Esophagus muscularis mucosa (tissue), 4 donors: ENCODE results near the gene TAF3. TPM values are rescaled to one million over a fixed set of nuclear protein-coding genes. Genes with fewer than 3 reads are reported as not detected.

Experiments
- DNase-seq: peaks from one replicate; pipeline ENCODE4 v3.0.0-alpha.2; 2017; ENCODE audit errors: extremely low spot score
- H3K27ac ChIP-seq, 4 donors: fragments of 200-600 bp; sonication (generic); replicated peaks in 1 of 4; 1 replicate in 3 of 4; 2 replicates in 1 of 4; pipeline ENCODE4 v1.5.1; 2016 to 2019; ENCODE audit warnings: mild to moderate bottlenecking in 1 of 4
- H3K27me3 ChIP-seq, 4 donors: fragments of 200-600 bp; sonication (generic); one replicate each; pipeline versions ENCODE4 v1.5.1 to v1.6.0; 2016 to 2019
- H3K36me3 ChIP-seq, 4 donors: fragments of 200-600 bp; sonication (generic); one replicate each; pipeline ENCODE4 v1.5.1; 2016 to 2019
- H3K4me1 ChIP-seq, 4 donors: fragments of 200-600 bp; sonication (generic); one replicate each; pipeline ENCODE4 v1.5.1; 2016 to 2019
- H3K4me3 ChIP-seq, 4 donors: fragments of 200-600 bp; sonication (generic); 1 replicate in 2 of 4; 2 replicates in 2 of 4; pipeline ENCODE4 v1.5.1; 2016 to 2019; ENCODE audit warnings: mild to moderate bottlenecking in 4 of 4, moderate library complexity in 1 of 4
- H3K9me3 ChIP-seq, 4 donors: fragments of 200-600 bp; sonication (generic); 1 replicate in 3 of 4; 2 replicates in 1 of 4; pipeline ENCODE4 v1.5.1; 2016 to 2019
- EP300 ChIP-seq: sonication (generic); formaldehyde crosslinking; IDR thresholded peaks from one replicate; pipeline ENCODE4 v1.6.1; 2017; ENCODE audit warnings: antibody characterized with exemption
- POLR2A ChIP-seq: fragments of 450-650 bp; IDR thresholded peaks from one replicate; pipeline ENCODE4 v1.6.1; 2017; ENCODE audit warnings: antibody characterized with exemption, moderate library complexity, mild to moderate bottlenecking, low read depth
- POLR2AphosphoS5 ChIP-seq, 2 donors: sonication (generic); formaldehyde crosslinking; IDR thresholded peaks; one replicate each; pipeline ENCODE4 v1.6.1; 2017; ENCODE audit warnings: antibody characterized with exemption in 2 of 2
- WGBS: methylation state at CpG from one replicate; pipeline ENCODE4 v1.1.5; 2018; 5-methylcytosine and 5-hydroxymethylcytosine counted together
- intact Hi-C: fragments of 100-400 bp; cut with DNase I; formaldehyde crosslinking; loops from one replicate; pipeline ENCODE4 v1.15.1; 2023
- total RNA-seq, 4 donors: library from RNA; depleted of rRNA; stranded (reverse); fragments of >200 nt; gene quantifications; one replicate each; pipeline versions ENCODE4 v1.1.0 to v1.2.1, GENCODE V29; 2016
- TF ChIP-seq, protein P1 (sequence below), 3 experiments: fragments of 200-600 bp in 2 of 3; fragments of 450-650 bp in 1 of 3; sonication (generic) in 2 of 3; IDR thresholded peaks; one replicate each; pipeline ENCODE4 v1.5.1; 2017 to 2019; ENCODE audit warnings: antibody characterized with exemption in 3 of 3, mild to moderate bottlenecking in 2 of 3, moderate library complexity in 1 of 3

The TAF3 gene
- total RNA-seq, 4 donors from 2014 or later = 8.8 to 11.2 (median 10.7) TPM

DNA sequence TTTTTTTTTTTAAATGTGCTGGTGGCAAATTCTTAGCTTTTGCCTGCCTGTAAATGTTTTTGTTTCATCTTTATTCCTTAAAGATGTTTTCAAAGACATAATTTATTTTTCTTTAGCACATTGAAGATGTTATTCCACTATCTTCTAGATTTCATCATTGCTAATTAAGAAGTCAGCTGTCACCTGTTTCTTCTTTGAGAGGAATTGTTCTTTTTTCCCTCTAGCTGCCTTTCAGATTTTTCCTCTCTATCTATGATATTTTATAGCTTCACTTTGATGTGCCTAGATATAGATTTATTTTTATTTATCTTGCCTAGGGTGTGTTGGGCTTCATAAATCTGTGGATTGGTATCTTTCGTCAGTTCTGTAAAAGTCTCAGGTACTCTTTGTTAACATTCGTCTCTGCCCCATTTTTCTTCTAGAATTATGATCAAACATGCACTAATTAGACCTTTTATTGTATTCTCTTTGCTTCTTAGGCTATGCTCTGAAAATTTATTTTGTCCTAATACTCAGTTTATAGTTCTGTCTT, 186.2 kb downstream of the TAF3 start:
- H3K4me1 ChIP-seq = no peaks in the 10 kb centered on the region
- H3K36me3 ChIP-seq = peaks cover 5 to 11% (median 8%) of the 10 kb centered on the region in 4 donors
- peaks cover 0 to 20% (median 9%) of the 10 kb centered on the region in 4 donors for H3K9me3 ChIP-seq
- no peak overlapping the region for H3K4me3 ChIP-seq
- no peak overlapping the region for H3K27ac ChIP-seq
- intact Hi-C loops = no loop called here
- no peaks in the 10 kb centered on the region for H3K27me3 ChIP-seq
- no peak for DNase-seq
- TF ChIP-seq, protein P1, sequence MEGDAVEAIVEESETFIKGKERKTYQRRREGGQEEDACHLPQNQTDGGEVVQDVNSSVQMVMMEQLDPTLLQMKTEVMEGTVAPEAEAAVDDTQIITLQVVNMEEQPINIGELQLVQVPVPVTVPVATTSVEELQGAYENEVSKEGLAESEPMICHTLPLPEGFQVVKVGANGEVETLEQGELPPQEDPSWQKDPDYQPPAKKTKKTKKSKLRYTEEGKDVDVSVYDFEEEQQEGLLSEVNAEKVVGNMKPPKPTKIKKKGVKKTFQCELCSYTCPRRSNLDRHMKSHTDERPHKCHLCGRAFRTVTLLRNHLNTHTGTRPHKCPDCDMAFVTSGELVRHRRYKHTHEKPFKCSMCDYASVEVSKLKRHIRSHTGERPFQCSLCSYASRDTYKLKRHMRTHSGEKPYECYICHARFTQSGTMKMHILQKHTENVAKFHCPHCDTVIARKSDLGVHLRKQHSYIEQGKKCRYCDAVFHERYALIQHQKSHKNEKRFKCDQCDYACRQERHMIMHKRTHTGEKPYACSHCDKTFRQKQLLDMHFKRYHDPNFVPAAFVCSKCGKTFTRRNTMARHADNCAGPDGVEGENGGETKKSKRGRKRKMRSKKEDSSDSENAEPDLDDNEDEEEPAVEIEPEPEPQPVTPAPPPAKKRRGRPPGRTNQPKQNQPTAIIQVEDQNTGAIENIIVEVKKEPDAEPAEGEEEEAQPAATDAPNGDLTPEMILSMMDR (IDR thresholded peaks at IDR 0.05) = no peak
- no peak for TF ChIP-seq POLR2A
- no peak for TF ChIP-seq POLR2AphosphoS5 (IDR thresholded peaks at IDR 0.05)
- no peak for TF ChIP-seq EP300
- WGBS = 71% methylated on average over 2 of the region's 2 CpGs

DNA sequence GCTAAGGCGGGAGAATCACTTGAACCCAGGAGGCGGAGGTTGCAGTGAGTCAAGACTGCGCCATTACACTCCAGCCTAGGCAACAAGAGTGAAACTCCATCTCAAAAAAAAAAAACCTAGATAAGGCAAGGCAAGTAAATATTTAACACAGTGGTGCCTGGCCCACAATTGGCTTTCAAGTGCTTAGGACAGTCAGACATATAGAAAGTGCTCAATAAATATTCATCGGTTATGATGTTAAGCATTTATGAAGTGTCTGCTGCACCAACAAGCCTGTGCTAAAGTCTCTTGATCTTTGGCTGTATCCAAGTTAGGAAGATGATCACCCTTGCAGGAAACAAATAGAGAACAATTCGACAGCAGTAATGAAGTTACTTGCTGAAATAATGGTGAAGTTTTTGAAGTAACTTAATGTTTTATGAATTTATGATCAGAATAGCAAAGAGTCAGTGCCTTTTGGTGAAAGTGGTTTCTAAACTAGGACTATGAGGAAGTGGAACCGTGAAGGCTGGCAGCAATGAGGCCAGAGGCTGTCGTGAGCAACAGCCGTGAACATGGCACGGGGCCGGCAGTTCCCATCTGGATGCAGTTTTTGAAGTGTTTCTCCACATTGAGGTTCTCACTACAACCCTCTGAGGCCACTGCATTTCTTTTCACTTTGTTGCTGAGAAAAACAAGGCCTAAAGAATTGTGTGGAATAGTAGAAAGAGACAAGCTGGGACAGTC, 188.1 kb downstream of the TAF3 start:
- Histone ChIP-seq H3K27ac (no peak overlapping the region), H3K9me3 (peaks cover 0 to 20% (median 9%) of the 10 kb centered on the region in 4 donors), H3K4me1 (no peaks in the 10 kb centered on the region), H3K36me3 (peaks cover 16 to 30% (median 22%) of the 10 kb centered on the region in 4 donors), H3K4me3 (no peak overlapping the region), H3K27me3 (no peaks in the 10 kb centered on the region)
- intact Hi-C loops = no loop called here
- WGBS = 81% methylated on average over 10 of the region's 10 CpGs
- TF ChIP-seq, protein P1 (IDR thresholded peaks at IDR 0.05) = no peak
- no peak for TF ChIP-seq EP300
- TF ChIP-seq POLR2A = no peak
- no peak for TF ChIP-seq POLR2AphosphoS5 (IDR thresholded peaks at IDR 0.05)
- DNase-seq = no peak

DNA sequence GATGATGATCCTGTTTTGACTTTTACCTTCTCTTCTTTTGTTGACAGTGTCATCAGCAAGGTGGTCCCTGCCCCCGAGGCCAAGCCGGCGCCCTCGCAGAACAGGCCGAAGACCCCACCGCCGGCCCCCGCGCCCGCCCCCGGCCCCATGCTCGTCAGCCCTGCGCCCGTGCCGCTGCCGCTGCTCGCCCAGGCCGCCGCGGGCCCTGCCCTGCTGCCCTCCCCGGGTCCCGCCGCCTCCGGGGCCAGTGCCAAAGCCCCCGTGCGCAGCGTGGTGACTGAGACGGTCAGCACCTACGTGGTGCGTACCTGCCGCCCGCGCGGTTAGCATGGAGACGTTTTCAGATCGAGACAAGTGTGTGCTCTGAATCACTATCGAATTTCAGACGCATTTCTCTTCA, 190.7 kb downstream of the TAF3 start:
- Histone ChIP-seq H3K36me3 (peaks cover 22 to 49% (median 32%) of the 10 kb centered on the region in 4 donors), H3K9me3 (peaks cover 0 to 9% (median 4%) of the 10 kb centered on the region in 4 donors), H3K27me3 (no peaks in the 10 kb centered on the region), H3K27ac (no peak overlapping the region), H3K4me3 (no peak overlapping the region), H3K4me1 (no peaks in the 10 kb centered on the region)
- TF ChIP-seq, protein P1 (IDR thresholded peaks at IDR 0.05) = no peak
- TF ChIP-seq POLR2A (no peak), EP300 (no peak), POLR2AphosphoS5 (IDR thresholded peaks at IDR 0.05) (no peak)
- no peak for DNase-seq
- WGBS = 95% methylated on average over 32 of the region's 38 CpGs
- intact Hi-C loops = no loop called here

DNA sequence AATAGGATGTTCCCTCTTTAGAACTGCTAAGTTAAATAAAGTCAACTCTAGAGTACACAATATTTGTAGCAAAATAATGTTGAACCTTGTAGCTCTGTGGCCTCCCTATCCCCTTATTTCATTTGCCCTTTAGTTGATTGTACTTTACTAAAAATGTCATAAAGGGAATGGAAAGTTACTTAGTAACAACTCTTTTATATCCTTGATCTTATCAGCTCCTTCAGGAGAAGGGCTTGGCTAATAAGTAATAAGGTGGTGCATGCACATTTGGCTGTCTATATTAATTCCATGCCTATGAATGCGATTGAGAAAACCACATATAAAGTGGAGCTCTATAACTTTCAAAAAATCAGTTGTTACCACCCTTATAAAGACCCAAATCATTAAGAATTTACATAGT, 194.7 kb downstream of the TAF3 start:
- Histone ChIP-seq H3K4me1 (no peaks in the 10 kb centered on the region), H3K27ac (no peak overlapping the region), H3K36me3 (peaks cover 32 to 65% (median 44%) of the 10 kb centered on the region in 4 donors), H3K9me3 (no peaks in the 10 kb centered on the region), H3K27me3 (no peaks in the 10 kb centered on the region), H3K4me3 (no peak overlapping the region)
- DNase-seq = no peak
- TF ChIP-seq EP300 (no peak), POLR2A (no peak), POLR2AphosphoS5 (IDR thresholded peaks at IDR 0.05) (no peak)
- TF ChIP-seq, protein P1 (IDR thresholded peaks at IDR 0.05) = no peak
- intact Hi-C loops = no loop called here
- WGBS = 97% methylated on average over 1 of the region's 1 CpG
